IMR-90 (cell line): ENCODE results near the gene TMEM107. TPM values are rescaled to one million over a fixed set of nuclear protein-coding genes. Genes with fewer than 3 reads are reported as not detected.

ENCODE experiments used
- ATAC-seq: fragments of 200-7000 bp; cut with Tn5 transposase; 2 replicates; pipeline ENCODE4 v1.9.1; 2020; ENCODE audit warnings: low read depth, mild to moderate bottlenecking, moderate library complexity
- BruUV-seq: library from RNA; stranded (reverse); fragments of 400-500 nt; replicated peaks from 2 replicates; lab custom pipeline; 2021; lab: Mats Ljungman, UMichigan
- CTCF ChIA-PET: fragments of 300-600 bp; formaldehyde crosslinking; extraction: SDS; loops from one replicate; lab custom pipeline; 2021; ENCODE audit warnings: antibody characterized with exemption; lab: Yijun Ruan, JAX
- POLR2A ChIA-PET: fragments of 300-600 bp; sonication (Branson Sonifier 250); formaldehyde crosslinking; loops from one replicate; lab custom pipeline; 2022; ENCODE audit warnings: antibody characterized with exemption; ENCODE audit not compliant: unreplicated experiment; lab: Charles Lee
- DNase-seq: peaks from one replicate; pipeline ENCODE4 v3.0.0; 2013
- H2AFZ ChIP-seq: replicated peaks from 2 replicates; pipeline ENCODE3; 2013; ENCODE audit warnings: low read length, mild to moderate bottlenecking; ENCODE audit not compliant: poor library complexity
- H2AK5ac ChIP-seq: 2 replicates; pipeline ENCODE4 v1.6.1; 2013; ENCODE audit warnings: low read depth, low read length, inconsistent platforms
- H2AK9ac ChIP-seq: replicated peaks from 2 replicates; pipeline ENCODE3; 2013; ENCODE audit warnings: mild to moderate bottlenecking, low read depth, low read length, moderate library complexity; ENCODE audit not compliant: poor library complexity
- H2BK120ac ChIP-seq: 2 replicates; pipeline ENCODE4 v1.6.1; 2013; ENCODE audit warnings: low read depth, low read length, inconsistent platforms
- H2BK15ac ChIP-seq: 3 replicates; pipeline ENCODE4 v1.6.1; 2013; ENCODE audit warnings: low read depth, low read length, inconsistent platforms
- H2BK20ac ChIP-seq: 2 replicates; pipeline ENCODE4 v1.6.1; 2013; ENCODE audit warnings: low read depth, mild to moderate bottlenecking, inconsistent platforms, low read length, moderate library complexity
- H2BK5ac ChIP-seq: 2 replicates; pipeline ENCODE4 v1.6.1; 2013; ENCODE audit warnings: mild to moderate bottlenecking, low read depth, low read length, inconsistent platforms; ENCODE audit not compliant: poor library complexity, severe bottlenecking
- H3K14ac ChIP-seq: replicated peaks from 2 replicates; pipeline ENCODE4 v1.6.1; 2013; ENCODE audit warnings: low read depth, low read length, inconsistent platforms
- H3K18ac ChIP-seq: 2 replicates; pipeline ENCODE4 v1.6.1; 2013; ENCODE audit warnings: low read depth, low read length, control low read depth
- H3K23ac ChIP-seq: 2 replicates; pipeline ENCODE4 v1.6.1; 2013; ENCODE audit warnings: low read depth, low read length, inconsistent platforms
- H3K27ac ChIP-seq: 2 replicates; pipeline ENCODE4 v1.5.1; 2013; ENCODE audit warnings: mild to moderate bottlenecking, control low read depth, low read length; ENCODE audit not compliant: insufficient read depth
- H3K27me3 ChIP-seq: 2 replicates; pipeline ENCODE4 v1.6.1; 2013; ENCODE audit warnings: low read length; ENCODE audit not compliant: control insufficient read depth, insufficient read depth
- H3K36me3 ChIP-seq: 2 replicates; pipeline ENCODE4 v1.6.1; 2013; ENCODE audit warnings: low read length, mixed read lengths; ENCODE audit not compliant: control insufficient read depth, insufficient read depth
- H3K4ac ChIP-seq: 2 replicates; pipeline ENCODE4 v1.6.1; 2013; ENCODE audit warnings: low read depth, low read length, inconsistent platforms
- H3K4me1 ChIP-seq: 2 replicates; pipeline ENCODE4 v1.6.1; 2013; ENCODE audit warnings: low read length, mixed read lengths; ENCODE audit not compliant: control insufficient read depth, insufficient read depth
- H3K4me2 ChIP-seq: 2 replicates; pipeline ENCODE4 v1.6.1; 2013; ENCODE audit warnings: low read depth, mild to moderate bottlenecking, control low read depth, low read length, moderate library complexity
- H3K4me3 ChIP-seq: 2 replicates; pipeline ENCODE4 v1.5.1; 2013; ENCODE audit warnings: low read depth, mild to moderate bottlenecking, control low read depth, low read length, moderate library complexity; ENCODE audit not compliant: insufficient read depth
- H3K56ac ChIP-seq: 2 replicates; pipeline ENCODE4 v1.6.1; 2013; ENCODE audit warnings: low read length, inconsistent platforms; ENCODE audit not compliant: insufficient read depth; ENCODE audit errors: extremely low read depth
- H3K79me1 ChIP-seq, 2 experiments: 2 replicates each; pipeline ENCODE4 v1.6.1; 2013; ENCODE audit warnings: low read length in 2 of 2, inconsistent platforms in 1 of 2, low read depth in 1 of 2
- H3K9ac ChIP-seq: 2 replicates; pipeline ENCODE4 v1.6.1; 2013; ENCODE audit warnings: low read depth, low read length, control low read depth
- H3K9me1 ChIP-seq: 2 replicates; pipeline ENCODE4 v1.6.1; 2013; ENCODE audit warnings: low read length, inconsistent platforms; ENCODE audit not compliant: insufficient read depth
- H3K9me3 ChIP-seq: 2 replicates; pipeline ENCODE4 v1.6.1; 2013; ENCODE audit warnings: low read length; ENCODE audit not compliant: control insufficient read depth, insufficient read depth
- H4K20me1 ChIP-seq: 2 replicates; pipeline ENCODE4 v1.6.1; 2013; ENCODE audit warnings: low read length, inconsistent platforms; ENCODE audit not compliant: insufficient read depth
- H4K5ac ChIP-seq: 2 replicates; pipeline ENCODE4 v1.6.1; 2013; ENCODE audit warnings: mild to moderate bottlenecking, low read depth, low read length, control low read depth
- H4K8ac ChIP-seq, 2 experiments: 2 replicates each; pipeline ENCODE4 v1.6.1; 2013; ENCODE audit warnings: low read depth in 2 of 2, low read length in 2 of 2, control low read depth in 1 of 2, inconsistent platforms in 1 of 2
- H4K91ac ChIP-seq: 2 replicates; pipeline ENCODE4 v1.6.1; 2013; ENCODE audit warnings: low read depth, low read length, inconsistent platforms; ENCODE audit not compliant: insufficient read depth
- BHLHE40 ChIP-seq: fragments of 150-350 bp; IDR thresholded peaks from 2 replicates; pipeline ENCODE4 v1.6.1; 2016; ENCODE audit warnings: mild to moderate bottlenecking, low read depth, low read length
- CEBPB ChIP-seq: IDR thresholded peaks from 2 replicates; pipeline ENCODE4 v1.6.1; 2012; ENCODE audit warnings: low read depth, low read length, improper control_type of control experiment
- CHD1 ChIP-seq: IDR thresholded peaks from 2 replicates; pipeline ENCODE4 v1.6.1; 2012; ENCODE audit warnings: low read depth, low read length, improper control_type of control experiment
- FOS ChIP-seq: fragments of 150-350 bp; IDR thresholded peaks from 2 replicates; pipeline ENCODE4 v1.6.1; 2016; ENCODE audit warnings: low read depth, low read length
- MAFK ChIP-seq: IDR thresholded peaks from 2 replicates; pipeline ENCODE4 v1.6.1; 2012; ENCODE audit warnings: low read depth, low read length, improper control_type of control experiment
- MAZ ChIP-seq: IDR thresholded peaks from 2 replicates; pipeline ENCODE4 v1.6.1; 2012; ENCODE audit warnings: low read depth, mild to moderate bottlenecking, low read length, improper control_type of control experiment, moderate library complexity, borderline replicate concordance
- MXI1 ChIP-seq: IDR thresholded peaks from 2 replicates; pipeline ENCODE4 v1.6.1; 2012; ENCODE audit warnings: low read depth, mild to moderate bottlenecking, low read length, moderate library complexity, borderline replicate concordance
- NFE2L2 ChIP-seq: fragments of 150-350 bp; IDR thresholded peaks from 2 replicates; pipeline ENCODE4 v1.6.1; 2016; ENCODE audit warnings: low read depth, mild to moderate bottlenecking, low read length
- POLR2A ChIP-seq: IDR thresholded peaks from 2 replicates; pipeline ENCODE4 v1.6.1; 2012; ENCODE audit warnings: mild to moderate bottlenecking, low read depth, low read length
- RAD21 ChIP-seq: IDR thresholded peaks from 2 replicates; pipeline ENCODE4 v1.6.1; 2012; ENCODE audit warnings: low read length, improper control_type of control experiment
- RCOR1 ChIP-seq: IDR thresholded peaks from 2 replicates; pipeline ENCODE4 v1.6.1; 2012; ENCODE audit warnings: mild to moderate bottlenecking, low read length, improper control_type of control experiment; ENCODE audit not compliant: insufficient replicate concordance
- RFX5 ChIP-seq: IDR thresholded peaks from 2 replicates; pipeline ENCODE4 v1.8.0; 2012; ENCODE audit warnings: low read depth, mild to moderate bottlenecking, low read length, moderate library complexity
- SMC3 ChIP-seq: fragments of 150-350 bp; IDR thresholded peaks from 2 replicates; pipeline ENCODE4 v1.6.1; 2016; ENCODE audit warnings: low read depth, mild to moderate bottlenecking, antibody characterized with exemption, low read length, moderate library complexity
- WGBS, 2 experiments: methylation state at CpG; one replicate each; pipeline versions ENCODE4 v1.1.5 to v1.1.7; 2013; ENCODE audit warnings: missing lambda C conversion rate in 2 of 2; ENCODE audit not compliant: insufficient read length in 1 of 2; ENCODE audit errors: extremely low coverage in 2 of 2; 5-methylcytosine and 5-hydroxymethylcytosine counted together
- dilution Hi-C: fragments of 300-500 bp; cut with HindIII; formaldehyde crosslinking; loops from one replicate; pipeline ENCODE4 v1.14.3; 2018; ENCODE audit warnings: low sequenced_read_pairs; ENCODE audit not compliant: unreplicated experiment
- in situ Hi-C: fragments of 300-500 bp; cut with MboI; formaldehyde crosslinking; loops from 3 replicates; pipeline ENCODE4 v1.14.3; 2019; ENCODE audit warnings: low sequenced_read_pairs, inconsistent platforms, mixed read lengths
- intact Hi-C: fragments of 100-400 bp; cut with micrococcal nuclease; formaldehyde crosslinking; loops from 2 replicates; pipeline ENCODE4 v1.10.0; 2022
- polyA plus RNA-seq, 3 experiments: library from polyadenylated mRNA; depleted of rRNA; stranded (reverse); fragments of >200 nt; gene quantifications; 2 replicates each; pipeline ENCODE4 v1.2.3, GENCODE V29; 2012; ENCODE audit warnings: low replicate concordance in 1 of 3
- total RNA-seq: library from RNA; depleted of rRNA; stranded (reverse); fragments of >200 nt; gene quantifications from 2 replicates; pipeline ENCODE4 v1.2.3, GENCODE V29; 2012
- TF ChIP-seq, protein P1 (sequence below): fragments of 150-350 bp; IDR thresholded peaks from 2 replicates; pipeline ENCODE4 v1.6.1; 2016; ENCODE audit warnings: low read depth, mild to moderate bottlenecking, low read length, moderate library complexity, borderline replicate concordance
- TF ChIP-seq, protein P2 (sequence below): fragments of 150-350 bp; IDR thresholded peaks from 2 replicates; pipeline ENCODE4 v1.6.1; 2017; ENCODE audit warnings: mild to moderate bottlenecking, antibody characterized with exemption, low read length, low read depth
- TF ChIP-seq, protein P3 (sequence below): conservative IDR thresholded peaks from 2 replicates; pipeline ENCODE4 v1.5.1; 2012; ENCODE audit warnings: mild to moderate bottlenecking, low read depth, low read length, improper control_type of control experiment

The TMEM107 gene
- total and polyA plus RNA-seq, 2 of the 4 experiments (the other 2 are of a cell fraction) = 12.9 to 14.3 TPM

DNA sequence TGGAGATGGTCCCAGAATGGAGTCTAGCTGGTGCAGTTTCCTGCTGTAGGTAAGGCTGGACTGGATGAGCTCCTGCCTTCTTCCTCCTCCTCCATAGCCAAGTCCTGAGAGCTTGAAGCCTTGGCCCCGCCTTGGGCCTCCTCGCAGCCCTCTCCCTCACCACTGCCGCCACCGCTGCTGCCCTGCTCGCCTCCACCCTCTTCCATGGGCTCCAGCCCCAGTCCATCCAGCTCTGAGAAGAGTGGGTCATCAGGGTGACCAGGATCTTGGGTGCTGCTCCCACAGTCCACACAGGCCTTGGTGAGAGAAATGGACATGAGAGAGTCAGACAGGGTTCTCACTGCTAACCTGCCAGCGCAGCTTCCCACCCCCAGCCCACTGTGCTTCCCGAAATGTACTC is 35.1 kb downstream of the TMEM107 start:
- no peak overlapping the region for H2BK15ac ChIP-seq
- H3K27ac ChIP-seq = no peak overlapping the region
- H3K4ac ChIP-seq = no peak overlapping the region
- H3K14ac ChIP-seq = no peak overlapping the region
- POLR2A ChIA-PET = no interaction called here
- H2AK9ac ChIP-seq = no peak overlapping the region
- ATAC-seq (no peak), DNase-seq (no peak)
- CTCF ChIA-PET = no interaction called here
- no peak overlapping the region for H4K8ac ChIP-seq
- peaks cover 2% of the 10 kb centered on the region; the same call in 1 of the 2 replicates for H3K4me1 ChIP-seq
- H3K4me2 ChIP-seq = no peak overlapping the region
- dilution Hi-C loops = no loop called here
- intact Hi-C loops = no loop called here
- H3K27me3 ChIP-seq = no peaks in the 10 kb centered on the region
- H4K20me1 ChIP-seq = peaks cover 8% of the 10 kb centered on the region
- H2BK20ac ChIP-seq = no peak overlapping the region
- peaks cover 34% of the 10 kb centered on the region for H3K36me3 ChIP-seq
- no peaks in the 10 kb centered on the region for H3K9me3 ChIP-seq
- H2BK120ac ChIP-seq = no peak overlapping the region
- no peak overlapping the region for H3K9ac ChIP-seq
- H3K56ac ChIP-seq = no peak overlapping the region
- no peaks in the 10 kb centered on the region for H3K79me1 ChIP-seq
- no peak overlapping the region for H2BK5ac ChIP-seq
- no peak overlapping the region for H3K4me3 ChIP-seq
- 100% methylated on average over 1 of the region's 7 CpGs; no CpG with 5 or more reads in 1 of the 2 experiments for WGBS, 2 experiments
- TF ChIP-seq RCOR1 (no peak), MXI1 (no peak), MAFK (no peak), RAD21 (no peak), CEBPB (no peak), POLR2A (no peak; the same call in 1 of the 2 replicates), FOS (no peak), BHLHE40 (no peak), RFX5 (no peak), MAZ (no peak), CHD1 (no peak), NFE2L2 (no peak), SMC3 (no peak)
- TF ChIP-seq, protein P1, sequence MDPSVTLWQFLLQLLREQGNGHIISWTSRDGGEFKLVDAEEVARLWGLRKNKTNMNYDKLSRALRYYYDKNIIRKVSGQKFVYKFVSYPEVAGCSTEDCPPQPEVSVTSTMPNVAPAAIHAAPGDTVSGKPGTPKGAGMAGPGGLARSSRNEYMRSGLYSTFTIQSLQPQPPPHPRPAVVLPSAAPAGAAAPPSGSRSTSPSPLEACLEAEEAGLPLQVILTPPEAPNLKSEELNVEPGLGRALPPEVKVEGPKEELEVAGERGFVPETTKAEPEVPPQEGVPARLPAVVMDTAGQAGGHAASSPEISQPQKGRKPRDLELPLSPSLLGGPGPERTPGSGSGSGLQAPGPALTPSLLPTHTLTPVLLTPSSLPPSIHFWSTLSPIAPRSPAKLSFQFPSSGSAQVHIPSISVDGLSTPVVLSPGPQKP = no peak
- TF ChIP-seq, protein P2, sequence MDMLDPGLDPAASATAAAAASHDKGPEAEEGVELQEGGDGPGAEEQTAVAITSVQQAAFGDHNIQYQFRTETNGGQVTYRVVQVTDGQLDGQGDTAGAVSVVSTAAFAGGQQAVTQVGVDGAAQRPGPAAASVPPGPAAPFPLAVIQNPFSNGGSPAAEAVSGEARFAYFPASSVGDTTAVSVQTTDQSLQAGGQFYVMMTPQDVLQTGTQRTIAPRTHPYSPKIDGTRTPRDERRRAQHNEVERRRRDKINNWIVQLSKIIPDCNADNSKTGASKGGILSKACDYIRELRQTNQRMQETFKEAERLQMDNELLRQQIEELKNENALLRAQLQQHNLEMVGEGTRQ = no peak
- TF ChIP-seq, protein P3, sequence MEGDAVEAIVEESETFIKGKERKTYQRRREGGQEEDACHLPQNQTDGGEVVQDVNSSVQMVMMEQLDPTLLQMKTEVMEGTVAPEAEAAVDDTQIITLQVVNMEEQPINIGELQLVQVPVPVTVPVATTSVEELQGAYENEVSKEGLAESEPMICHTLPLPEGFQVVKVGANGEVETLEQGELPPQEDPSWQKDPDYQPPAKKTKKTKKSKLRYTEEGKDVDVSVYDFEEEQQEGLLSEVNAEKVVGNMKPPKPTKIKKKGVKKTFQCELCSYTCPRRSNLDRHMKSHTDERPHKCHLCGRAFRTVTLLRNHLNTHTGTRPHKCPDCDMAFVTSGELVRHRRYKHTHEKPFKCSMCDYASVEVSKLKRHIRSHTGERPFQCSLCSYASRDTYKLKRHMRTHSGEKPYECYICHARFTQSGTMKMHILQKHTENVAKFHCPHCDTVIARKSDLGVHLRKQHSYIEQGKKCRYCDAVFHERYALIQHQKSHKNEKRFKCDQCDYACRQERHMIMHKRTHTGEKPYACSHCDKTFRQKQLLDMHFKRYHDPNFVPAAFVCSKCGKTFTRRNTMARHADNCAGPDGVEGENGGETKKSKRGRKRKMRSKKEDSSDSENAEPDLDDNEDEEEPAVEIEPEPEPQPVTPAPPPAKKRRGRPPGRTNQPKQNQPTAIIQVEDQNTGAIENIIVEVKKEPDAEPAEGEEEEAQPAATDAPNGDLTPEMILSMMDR = no peak
- H3K18ac ChIP-seq = no peak overlapping the region
- in situ Hi-C loops = no loop called here
- no peak overlapping the region for H2AFZ ChIP-seq
- H4K91ac ChIP-seq = no peak overlapping the region
- H2AK5ac ChIP-seq = no peak overlapping the region
- no peak overlapping the region for H4K5ac ChIP-seq
- peaks cover 10% of the 10 kb centered on the region for H3K9me1 ChIP-seq
- no peak overlapping the region for H3K23ac ChIP-seq
- no TSS peak for BruUV-seq
